GM19328 (cell line): ENCODE measurements around the gene JUP.

ENCODE experiments used
- ATAC-seq: cut with Tn5 transposase; IDR thresholded peaks from one replicate; pipeline ENCODE4 v1.9.1; 2021; ENCODE audit warnings: mild to moderate bottlenecking, moderate library complexity; ENCODE audit not compliant: unreplicated experiment

JUP gene

DNA sequence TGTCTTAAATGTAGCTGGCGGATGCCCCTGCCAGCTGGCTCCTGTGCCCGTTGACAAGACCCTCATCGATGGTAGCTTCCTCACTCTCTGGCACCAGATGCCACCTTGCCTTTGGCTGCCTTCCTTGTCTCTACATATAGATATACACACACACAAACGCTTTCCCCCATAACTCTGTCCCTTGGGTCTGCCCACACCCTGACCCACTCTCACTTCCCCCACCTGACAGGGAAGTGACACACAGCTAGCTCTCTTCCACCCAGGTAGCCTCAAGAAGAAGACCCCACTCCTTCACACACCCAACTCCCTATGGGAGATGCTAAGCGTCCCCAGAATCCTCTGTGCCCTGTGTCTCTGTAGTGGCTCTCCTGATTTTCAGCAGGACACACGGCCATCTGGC is 25.6 kb downstream of the JUP start:
- ATAC-seq, result no peak

DNA sequence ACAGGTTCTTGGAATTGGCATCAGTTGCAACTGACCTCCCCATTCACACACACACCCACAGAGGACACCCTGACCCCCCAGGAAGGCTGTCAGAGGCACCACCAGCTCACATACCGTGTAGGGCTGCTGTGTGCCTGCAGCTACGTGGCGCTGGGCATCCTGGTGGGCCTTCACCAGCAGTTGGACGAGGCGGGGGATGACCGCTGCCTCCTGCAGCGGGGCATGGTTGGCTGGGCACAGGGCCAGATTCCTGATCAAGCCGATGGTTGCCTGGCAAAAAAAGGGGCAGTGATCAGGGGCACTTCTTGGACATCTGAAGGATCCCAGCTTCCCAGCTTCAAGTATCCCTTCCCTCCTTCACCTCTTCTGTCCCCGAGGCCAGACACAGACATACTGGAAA is 27.9 kb downstream of the JUP start:
- ATAC-seq, result no peak

DNA sequence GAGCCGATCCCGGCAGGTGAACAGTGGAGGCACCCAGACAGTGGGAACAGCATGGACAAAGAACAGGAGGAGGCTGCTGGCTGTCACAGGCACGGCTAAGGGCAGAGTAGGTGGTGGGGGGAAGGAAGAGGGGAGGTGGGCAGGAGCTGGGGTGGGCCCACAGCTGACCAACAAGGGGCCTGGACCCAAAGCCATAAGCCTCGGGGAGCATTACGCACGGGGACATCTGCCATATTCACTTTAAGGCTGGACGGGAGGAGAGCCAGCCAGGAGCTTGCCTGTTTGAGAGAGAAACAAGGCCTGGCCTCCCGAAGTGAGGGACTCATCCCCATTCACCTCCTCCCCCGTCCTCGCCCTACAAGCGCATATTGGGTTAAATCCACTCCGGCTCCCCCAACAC is 32.4 kb downstream of the JUP start:
- ATAC-seq, result no peak

GRCh38 chr17:41751288-41751687 is 35.2 kb downstream of the JUP start:
- no peak for ATAC-seq

- no peak for ATAC-seq
Observed at GRCh38 chr17:41750862-41751261, 35.6 kb downstream of the JUP start.

- ATAC-seq, result no peak
Observed at GRCh38 chr17:41748275-41748674, 38.2 kb downstream of the JUP start.

DNA sequence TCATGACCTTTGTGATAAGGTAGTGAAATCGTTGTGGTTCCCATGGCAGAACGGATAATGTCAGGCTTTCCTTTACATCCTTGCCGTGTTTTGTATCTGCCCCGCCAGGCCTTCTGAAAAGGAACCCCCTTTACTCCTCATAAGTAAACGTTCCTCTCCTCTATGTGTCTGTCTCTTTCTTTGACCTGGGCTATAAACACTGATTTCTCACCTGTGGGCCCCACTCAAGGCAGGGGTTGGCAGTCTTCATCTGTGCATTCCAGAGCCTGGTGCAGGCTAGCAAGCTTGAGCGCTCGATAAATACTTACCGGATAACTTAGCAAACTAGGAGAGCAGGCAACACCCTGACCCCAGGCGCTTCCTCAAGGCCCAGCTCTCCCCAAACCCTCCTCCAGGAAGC is 44.8 kb downstream of the JUP start:
- no peak for ATAC-seq

GRCh38 chr17:41740506-41740905 is 46.0 kb downstream of the JUP start:
- ATAC-seq, result no peak

GRCh38 chr17:41739661-41740352 is 46.7 kb downstream of the JUP start:
- no peak for ATAC-seq

- no peak for ATAC-seq
Observed at GRCh38 chr17:41738801-41739112, 47.8 kb downstream of the JUP start.

DNA sequence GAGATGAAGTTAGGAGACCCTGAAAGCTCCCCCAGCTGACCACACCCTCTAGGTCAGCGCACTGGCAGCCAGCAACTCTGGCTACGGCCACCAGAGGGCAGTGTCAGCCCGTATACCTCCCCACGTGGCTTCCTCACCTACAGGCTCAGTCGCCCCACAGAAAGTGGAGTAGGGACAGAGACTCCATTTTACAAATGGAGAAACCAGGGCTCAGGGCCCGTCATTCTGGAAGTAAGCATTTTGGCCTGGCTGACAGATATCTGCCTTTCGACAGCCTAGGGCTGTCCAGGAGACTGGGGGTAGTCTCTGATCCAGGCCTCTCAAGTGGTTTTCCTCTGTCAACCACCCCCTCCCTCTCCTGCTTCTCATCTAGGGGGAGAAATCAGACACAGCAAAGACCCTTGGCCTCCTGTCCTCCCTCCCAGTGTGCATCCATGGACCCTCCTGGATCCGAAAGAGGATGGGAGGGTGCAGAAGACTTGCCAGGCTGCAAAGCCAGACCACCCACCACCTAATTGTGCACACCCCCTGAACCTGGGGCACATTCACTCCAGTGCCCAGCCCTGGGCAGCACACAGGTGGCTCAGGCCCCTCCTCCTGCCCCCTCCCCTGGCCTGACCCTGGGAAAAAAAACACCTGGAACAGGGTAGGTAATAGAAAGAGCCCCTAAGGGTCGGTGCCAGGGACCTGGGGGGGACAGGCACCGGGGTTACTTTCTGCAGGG is 48.3 kb downstream of the JUP start:
- ATAC-seq, result no peak

GRCh38 chr17:41737680-41738023 is 48.9 kb downstream of the JUP start:
- ATAC-seq, result no peak

DNA sequence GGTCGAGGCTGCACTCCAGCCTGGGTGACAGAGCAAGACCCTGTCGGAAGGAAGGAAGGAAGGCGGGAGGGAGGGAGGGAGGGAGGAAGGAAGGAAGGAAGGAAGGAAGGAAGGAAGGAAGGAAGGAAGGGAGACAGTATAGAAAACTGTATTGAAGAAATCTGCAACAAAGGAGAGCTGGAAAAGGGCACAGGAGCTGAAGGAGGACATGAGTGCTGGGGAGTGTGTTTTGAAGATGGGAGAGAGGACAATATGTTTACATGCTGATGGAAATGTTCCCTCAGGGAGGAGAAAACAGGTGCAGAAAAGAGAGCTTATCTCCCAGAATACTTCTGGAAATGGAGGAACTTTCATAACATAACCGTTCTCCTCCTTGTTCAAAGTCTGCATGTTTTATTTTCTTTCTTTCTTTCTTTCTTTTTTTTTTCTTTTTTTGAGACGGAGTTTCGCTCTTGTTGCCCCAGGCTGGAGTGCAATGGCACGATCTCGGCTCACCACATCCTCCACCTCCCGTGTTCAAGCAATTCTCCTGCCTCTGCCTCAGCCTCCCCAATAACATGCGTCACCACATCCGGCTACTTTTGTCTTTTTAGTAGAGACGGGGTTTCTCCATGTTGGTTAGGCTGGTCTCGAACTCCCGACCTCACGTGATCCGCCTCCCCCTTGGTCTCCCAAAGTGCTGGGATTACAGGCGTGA is 49.4 kb downstream of the JUP start:
- no peak for ATAC-seq

DNA sequence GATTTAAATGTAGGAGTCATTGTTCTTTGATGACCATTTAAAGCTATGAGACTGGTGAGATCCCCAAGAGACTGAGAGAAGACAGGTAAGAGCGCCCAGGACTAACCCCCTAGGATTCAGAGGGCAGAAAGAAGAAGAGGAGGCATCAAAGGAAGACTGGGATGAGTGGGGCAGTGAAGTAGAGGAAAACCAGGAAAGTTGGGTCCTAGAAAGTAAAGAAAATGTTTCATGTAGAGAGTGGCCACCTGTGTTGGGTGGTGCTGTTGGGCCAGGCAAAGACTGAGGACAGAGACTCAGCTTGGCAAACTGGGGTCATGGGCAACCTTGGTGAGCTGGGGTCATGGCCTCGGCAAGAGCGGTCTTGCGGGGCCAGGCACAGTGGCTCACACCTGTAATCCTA is 50.8 kb downstream of the JUP start:
- ATAC-seq, result no peak

DNA sequence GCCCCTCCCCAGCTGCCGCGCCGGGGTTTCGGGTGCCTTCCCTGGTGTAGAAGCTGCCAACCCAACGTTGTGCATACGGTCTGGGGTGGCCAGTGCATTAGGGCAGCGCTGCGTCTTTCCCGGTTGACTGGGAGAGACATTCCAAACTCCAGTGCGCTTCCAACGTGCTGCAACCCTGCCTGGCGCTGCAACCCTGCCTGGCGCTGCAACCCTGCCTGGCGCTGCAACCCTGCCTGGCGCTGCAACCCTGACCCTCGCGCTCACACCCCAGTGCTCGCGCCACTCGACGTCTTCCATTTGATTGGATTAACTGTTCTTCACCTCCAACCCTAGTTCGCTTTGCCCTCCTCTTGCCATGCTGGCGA is 51.6 kb downstream of the JUP start:
- no peak for ATAC-seq

DNA sequence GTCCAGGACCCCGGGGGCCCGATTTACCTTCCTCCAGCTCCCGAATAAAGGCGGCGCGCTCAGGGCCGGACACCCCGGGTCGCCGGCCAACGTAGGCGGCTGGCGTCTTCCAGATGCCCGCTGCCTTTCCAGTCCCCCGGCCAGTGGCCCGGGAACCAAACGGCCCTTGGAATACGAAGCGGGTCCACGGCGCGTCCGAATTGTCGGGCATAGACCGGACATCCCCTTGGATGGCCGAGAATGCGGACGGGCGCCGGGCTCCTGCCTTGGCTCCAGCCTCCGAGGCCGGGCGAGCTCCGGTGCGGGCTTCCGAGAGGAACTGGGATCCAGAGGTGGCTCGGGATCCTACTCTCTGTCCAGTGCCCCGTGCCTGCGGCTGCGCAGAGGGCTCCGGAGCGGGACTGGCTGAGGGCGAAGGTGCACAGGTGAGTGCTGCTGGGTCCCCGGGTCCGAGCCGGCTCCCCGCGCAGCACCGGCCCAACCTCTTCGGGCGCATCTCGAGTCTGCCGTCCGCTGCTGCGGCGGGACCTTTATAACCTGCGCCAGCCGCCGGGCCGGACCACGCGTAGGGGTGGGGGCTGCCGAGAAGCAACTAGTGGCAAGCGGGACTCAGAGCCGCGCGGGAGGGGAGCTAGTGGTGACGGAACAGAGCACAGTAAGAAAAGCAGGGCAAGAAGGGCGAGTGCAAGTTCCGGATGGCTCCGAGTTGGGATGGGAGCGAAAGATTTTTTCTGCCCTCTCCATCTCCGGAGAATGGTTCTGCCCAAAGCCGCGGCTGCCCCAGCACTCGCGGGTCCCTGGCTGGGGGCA is 52.2 kb downstream of the JUP start, which contains the start of gene HAP1:
Gene HAP1, minus strand, starts transcription at position 505 of the 810 bp plus-strand sequence. Its CDS starts 9 bp downstream, at position 496.
- no peak for ATAC-seq

- ATAC-seq, result no peak
Observed at GRCh38 chr17:41733348-41734138, 53.0 kb downstream of the JUP start.

- no peak for ATAC-seq
Observed at GRCh38 chr17:41731836-41732235, 54.7 kb downstream of the JUP start.

- no peak for ATAC-seq
Observed at GRCh38 chr17:41730479-41730878, 56.0 kb downstream of the JUP start.

DNA sequence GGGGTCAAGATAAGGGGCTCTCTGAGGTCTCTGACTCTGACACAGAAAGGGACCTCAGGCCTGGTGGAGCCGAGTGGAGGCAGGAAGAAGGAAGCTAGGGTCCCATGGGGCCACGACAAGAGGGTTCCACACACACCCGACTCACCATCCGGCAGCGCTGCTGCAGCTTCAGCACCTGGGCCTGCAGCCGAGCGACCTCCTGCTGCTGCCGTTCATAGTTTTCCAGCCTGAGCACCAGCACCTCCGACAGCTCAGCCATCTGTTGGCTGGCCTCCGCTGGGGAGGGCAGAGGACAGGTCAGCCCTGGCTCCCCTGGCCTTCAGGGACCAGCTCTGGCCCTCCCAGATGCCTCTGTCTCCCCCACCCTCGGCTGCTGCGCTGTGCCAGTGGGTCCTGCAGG is 58.5 kb downstream of the JUP start:
- no peak for ATAC-seq

DNA sequence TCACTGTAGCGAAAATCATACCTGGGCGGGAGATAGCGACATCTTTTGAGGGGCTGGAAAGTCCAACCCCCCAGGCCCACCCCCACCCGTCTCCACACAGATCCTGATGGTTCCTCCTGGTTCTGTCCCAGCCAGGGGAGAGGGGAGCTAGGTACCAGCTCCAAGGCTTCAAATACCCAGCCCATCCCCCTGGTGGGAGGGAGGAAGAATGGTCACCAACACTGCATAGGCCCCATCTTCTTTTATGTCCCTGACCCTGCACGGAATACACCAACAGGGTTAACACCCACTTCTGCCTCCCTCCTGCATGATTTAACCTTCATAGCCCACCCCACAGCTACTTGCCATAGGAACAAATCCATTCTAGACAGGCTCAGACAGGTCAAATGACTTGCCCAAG is 61.4 kb downstream of the JUP start:
- no peak for ATAC-seq
